Activated naive CD8-positive, alpha-beta T cell treated with anti-CD3 and anti-CD28 coated beads, Interleukin-2, amount 10 ng/mL, durations not matched to agents 7 days and 5 days (primary cell): ENCODE data around the gene RTL3. TPM values are rescaled to one million over a fixed set of nuclear protein-coding genes. Genes with fewer than 3 reads are reported as not detected.
"Not testable (repeated sequence)": the region's sequence is repeated elsewhere in the genome, so short reads cannot be mapped to it uniquely, and the experiment has no call there.

Experiments
- ATAC-seq: fragments of 150-1000 bp; cut with Tn5 transposase; one replicate; pipeline ENCODE4 v1.10.0; 2021; ENCODE audit warnings: low read depth, moderate library complexity
- POLR2A ChIA-PET: fragments of 350-600 bp; sonication (Branson Sonifier 250); formaldehyde crosslinking; loops from one replicate; lab custom pipeline; 2021; ENCODE audit warnings: antibody characterized with exemption; lab: Charles Lee
- DNase-seq: peaks from one replicate; pipeline ENCODE4 v3.0.0; 2021
- H3K27ac Mint-ChIP-seq: one replicate; pipeline ENCODE4 v1.8.0; 2022; ENCODE audit warnings: mild to moderate bottlenecking, mixed read lengths
- H3K27me3 Mint-ChIP-seq: one replicate; pipeline ENCODE4 v1.8.0; 2022; ENCODE audit warnings: mild to moderate bottlenecking, moderate library complexity, mixed read lengths
- H3K36me3 Mint-ChIP-seq: one replicate; pipeline ENCODE4 v1.8.0; 2021; ENCODE audit warnings: mild to moderate bottlenecking, mixed read lengths
- H3K4me1 Mint-ChIP-seq: one replicate; pipeline ENCODE4 v1.8.0; 2021; ENCODE audit warnings: mixed read lengths
- H3K4me3 Mint-ChIP-seq: one replicate; pipeline ENCODE4 v1.8.0; 2022; ENCODE audit warnings: mild to moderate bottlenecking, moderate library complexity, mixed read lengths
- H3K9me3 Mint-ChIP-seq: one replicate; pipeline ENCODE4 v1.8.0; 2021; ENCODE audit warnings: mixed read lengths
- total RNA-seq, 2 experiments: library from RNA; stranded (reverse); gene quantifications; one replicate each; pipeline ENCODE4 v1.2.3, GENCODE V29; 2021

Gene RTL3
- total RNA-seq, 2 experiments from 2014 or later, result not detected

GRCh38 chrX:78653118-78653822 is 5.9 kb downstream of the RTL3 start:
- Mint-ChIP-seq H3K27me3 (peaks cover 2% of the 10 kb centered on the region), H3K4me3 (peak overlapping the region; percentile 69), H3K9me3 (peaks cover 2% of the 10 kb centered on the region), H3K4me1 (peaks cover 23% of the 10 kb centered on the region), H3K27ac (peak overlapping the region; percentile 80), H3K36me3 (peaks cover 4% of the 10 kb centered on the region)
- DNase-seq (no peak), ATAC-seq (peak; percentile 67)
- POLR2A ChIA-PET, result interaction anchor here (0.6 kb wide), 1 partner anchor 463 kb away, joined by 3 read pairs; no protein-coding TSS in a partner anchor

DNA sequence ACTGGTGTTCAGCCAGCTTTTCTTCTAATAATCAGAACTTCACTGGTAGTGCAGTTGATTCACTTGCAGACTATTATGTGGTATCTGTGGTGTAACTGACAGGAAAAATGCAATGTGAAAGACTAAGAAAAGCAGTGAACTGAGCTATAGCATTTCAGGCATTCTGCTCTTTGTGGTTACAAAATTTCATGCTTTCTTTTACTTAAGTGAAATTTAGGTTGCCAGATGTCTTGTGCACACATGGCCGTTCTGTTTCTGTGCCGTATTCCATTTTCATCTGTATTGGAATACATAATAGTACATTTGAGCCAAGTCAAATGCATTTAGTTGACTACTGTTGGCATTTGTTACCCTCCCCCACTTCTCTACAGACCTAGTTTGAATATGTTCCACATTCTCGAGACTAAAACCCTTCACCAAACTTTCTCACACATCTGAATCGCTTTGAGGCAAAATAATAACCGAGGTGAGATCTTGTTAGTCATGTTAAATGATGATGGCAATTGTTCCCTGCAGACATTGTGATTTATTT is 8.2 kb downstream of the RTL3 start:
- DNase-seq (no peak), ATAC-seq (peak; percentile 69)
- Mint-ChIP-seq H3K4me3 (peak overlapping the region; percentile 67), H3K27me3 (peaks cover 2% of the 10 kb centered on the region), H3K9me3 (peaks cover 11% of the 10 kb centered on the region), H3K4me1 (peaks cover 21% of the 10 kb centered on the region), H3K36me3 (peaks cover 25% of the 10 kb centered on the region), H3K27ac (peak overlapping the region; percentile 79)
- POLR2A ChIA-PET, result no interaction called here

- H3K27ac Mint-ChIP-seq, result peak overlapping the region; percentile 57
- peaks cover 10% of the 10 kb centered on the region for H3K4me1 Mint-ChIP-seq
- H3K36me3 Mint-ChIP-seq, result peaks cover 37% of the 10 kb centered on the region
- POLR2A ChIA-PET, result no interaction called here
- peak overlapping the region; percentile 56 for H3K4me3 Mint-ChIP-seq
- ATAC-seq, result peak; percentile 84
- no peak for DNase-seq
- H3K27me3 Mint-ChIP-seq, result no peaks in the 10 kb centered on the region
- peaks cover 18% of the 10 kb centered on the region for H3K9me3 Mint-ChIP-seq
These were observed 15.3 kb downstream of the RTL3 start for GRCh38 chrX:78643874-78644273.

DNA sequence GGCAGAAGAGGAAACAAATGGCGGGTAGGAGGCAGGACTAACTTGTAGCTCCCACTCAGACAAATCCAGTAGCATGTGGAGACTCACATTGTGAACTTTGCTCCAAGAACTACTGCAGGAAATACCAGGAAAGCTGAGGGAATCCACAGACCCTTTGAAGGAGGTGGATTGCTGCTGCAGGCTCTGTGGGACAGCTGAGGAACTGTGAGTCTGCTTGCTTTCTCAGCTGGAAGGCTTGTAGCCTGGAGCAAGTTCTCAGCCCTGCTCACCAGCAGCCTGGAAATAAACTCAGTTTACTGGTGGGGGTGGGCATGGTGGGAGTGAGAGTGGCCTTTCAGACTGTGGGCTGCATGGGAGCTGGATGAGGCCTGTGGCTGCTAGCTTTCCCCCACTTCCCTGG is 16.0 kb downstream of the RTL3 start:
- H3K4me1 Mint-ChIP-seq, result peaks cover 10% of the 10 kb centered on the region
- H3K27ac Mint-ChIP-seq, result no peak overlapping the region
- no peaks in the 10 kb centered on the region for H3K27me3 Mint-ChIP-seq
- no peak for DNase-seq
- no peak for ATAC-seq
- peaks cover 16% of the 10 kb centered on the region for H3K9me3 Mint-ChIP-seq
- H3K4me3 Mint-ChIP-seq, result no peak overlapping the region
- POLR2A ChIA-PET, result no interaction called here
- peaks cover 35% of the 10 kb centered on the region for H3K36me3 Mint-ChIP-seq

DNA sequence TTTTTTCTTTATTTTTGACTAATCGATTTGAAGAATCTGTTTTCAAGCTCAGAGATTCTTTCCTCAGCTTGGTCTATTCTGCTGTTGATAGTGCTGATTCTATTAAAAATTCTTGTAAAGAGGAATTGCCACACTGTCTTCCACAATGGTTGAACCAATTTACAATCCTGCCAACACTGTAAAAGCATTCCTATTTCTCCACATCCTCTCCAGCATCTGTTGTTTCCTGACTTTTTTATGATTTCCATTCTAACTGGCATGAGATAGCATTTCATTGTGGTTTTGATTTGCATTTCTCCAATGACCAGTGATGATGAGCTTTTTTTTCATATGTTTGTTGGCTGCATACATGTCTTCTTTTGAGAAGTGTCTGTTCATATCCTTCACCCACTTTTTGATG is 23.0 kb downstream of the RTL3 start:
- DNase-seq, H3K27me3 Mint-ChIP-seq, H3K4me3 Mint-ChIP-seq, H3K36me3 Mint-ChIP-seq, POLR2A ChIA-PET, H3K4me1 Mint-ChIP-seq, ATAC-seq, H3K27ac Mint-ChIP-seq, H3K9me3 Mint-ChIP-seq: not testable (repeated sequence)

DNA sequence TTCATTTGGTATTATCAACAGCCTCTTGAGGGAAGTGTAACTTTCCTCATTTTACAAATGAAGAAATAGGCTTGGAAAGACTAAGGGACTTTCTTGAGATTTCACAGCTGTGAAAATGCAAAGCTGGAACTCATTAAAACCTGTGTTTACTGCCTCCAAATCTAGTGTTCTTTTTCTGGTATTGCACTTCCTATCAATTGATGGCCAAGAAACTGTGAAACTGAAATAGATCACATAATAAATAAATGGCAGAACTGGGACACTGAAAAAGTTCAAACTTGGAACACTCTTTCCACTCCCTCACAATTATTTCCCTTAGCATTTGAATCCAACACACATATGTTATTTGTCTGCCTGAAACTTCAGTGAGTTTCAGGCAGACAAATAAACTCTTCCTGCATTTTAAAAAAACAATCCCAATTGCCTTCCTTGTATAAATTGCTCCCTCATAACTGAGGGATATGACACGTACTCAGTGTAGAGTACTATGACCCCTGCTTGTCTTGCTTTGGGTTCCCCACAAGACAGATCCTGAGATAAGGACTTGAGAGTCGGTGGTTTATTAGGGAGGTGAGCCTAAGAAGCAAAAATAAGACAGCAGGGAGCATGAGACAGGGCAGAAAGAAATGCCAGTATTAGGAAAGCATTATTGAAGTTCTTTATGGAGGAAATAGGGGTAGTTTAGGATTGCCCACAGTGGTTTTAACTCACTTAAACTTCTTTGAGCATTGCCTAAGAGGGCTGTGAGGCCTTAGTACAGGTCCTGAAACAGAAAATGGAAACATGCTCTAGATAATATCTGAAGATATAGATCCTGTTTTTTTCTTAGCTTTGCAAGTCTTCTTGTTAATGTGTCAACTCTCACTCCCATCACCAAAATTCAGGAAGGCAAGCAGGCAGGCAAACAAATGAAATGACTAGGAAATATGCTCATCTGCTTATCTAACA is 33.9 kb downstream of the RTL3 start:
- H3K4me3 Mint-ChIP-seq, result no peak overlapping the region
- peaks cover 6% of the 10 kb centered on the region for H3K4me1 Mint-ChIP-seq
- H3K9me3 Mint-ChIP-seq, result peaks cover 2% of the 10 kb centered on the region
- no peaks in the 10 kb centered on the region for H3K36me3 Mint-ChIP-seq
- ATAC-seq, result no peak
- H3K27ac Mint-ChIP-seq, result no peak overlapping the region
- H3K27me3 Mint-ChIP-seq, result no peaks in the 10 kb centered on the region
- POLR2A ChIA-PET, result no interaction called here
- no peak for DNase-seq

GRCh38 chrX:78624426-78624825 is 34.7 kb downstream of the RTL3 start:
- ATAC-seq (no peak), DNase-seq (no peak)
- H3K36me3 Mint-ChIP-seq, result no peaks in the 10 kb centered on the region
- POLR2A ChIA-PET, result no interaction called here
- H3K4me3 Mint-ChIP-seq, result no peak overlapping the region
- no peak overlapping the region for H3K27ac Mint-ChIP-seq
- peaks cover 2% of the 10 kb centered on the region for H3K9me3 Mint-ChIP-seq
- H3K27me3 Mint-ChIP-seq, result no peaks in the 10 kb centered on the region
- peaks cover 6% of the 10 kb centered on the region for H3K4me1 Mint-ChIP-seq

GRCh38 chrX:78622831-78623230 is 36.3 kb downstream of the RTL3 start:
- Mint-ChIP-seq H3K36me3 (peaks cover 2% of the 10 kb centered on the region), H3K27me3 (no peaks in the 10 kb centered on the region), H3K9me3 (peaks cover 2% of the 10 kb centered on the region), H3K27ac (no peak overlapping the region), H3K4me3 (no peak overlapping the region), H3K4me1 (peaks cover 6% of the 10 kb centered on the region)
- DNase-seq, result no peak
- no peak for ATAC-seq
- POLR2A ChIA-PET, result no interaction called here

- POLR2A ChIA-PET, result no interaction called here
- ATAC-seq (no peak), DNase-seq (no peak)
- H3K36me3 Mint-ChIP-seq, result peaks cover 4% of the 10 kb centered on the region
- no peak overlapping the region for H3K4me3 Mint-ChIP-seq
- no peak overlapping the region for H3K27ac Mint-ChIP-seq
- H3K27me3 Mint-ChIP-seq, result no peaks in the 10 kb centered on the region
- H3K9me3 Mint-ChIP-seq, result peaks cover 2% of the 10 kb centered on the region
- no peaks in the 10 kb centered on the region for H3K4me1 Mint-ChIP-seq
These were observed 39.3 kb downstream of the RTL3 start for GRCh38 chrX:78619834-78620233.

DNA sequence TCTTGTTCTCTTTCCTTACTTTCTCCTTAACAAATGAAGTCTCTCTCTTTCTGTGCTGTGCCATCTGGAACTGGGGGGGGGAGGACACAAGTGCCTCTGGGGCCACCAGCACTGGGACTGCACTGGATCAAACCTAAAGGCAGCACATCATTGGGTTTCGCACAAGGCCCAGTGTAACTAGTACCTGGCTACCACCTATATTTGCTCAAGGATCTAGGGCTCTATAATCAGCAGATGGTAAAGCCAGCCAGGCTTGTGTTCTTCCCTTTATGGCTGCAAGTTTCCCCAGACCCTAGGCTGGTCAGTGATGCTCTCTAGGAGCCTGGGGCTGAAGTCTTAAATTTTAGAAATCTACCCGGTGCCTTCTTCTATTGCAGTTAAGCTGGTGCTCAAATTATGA is 40.1 kb downstream of the RTL3 start:
- Mint-ChIP-seq H3K4me1 (no peaks in the 10 kb centered on the region), H3K27me3 (no peaks in the 10 kb centered on the region), H3K36me3 (peaks cover 4% of the 10 kb centered on the region), H3K4me3 (no peak overlapping the region), H3K9me3 (peaks cover 2% of the 10 kb centered on the region), H3K27ac (no peak overlapping the region)
- POLR2A ChIA-PET, result no interaction called here
- no peak for ATAC-seq
- DNase-seq, result no peak

DNA sequence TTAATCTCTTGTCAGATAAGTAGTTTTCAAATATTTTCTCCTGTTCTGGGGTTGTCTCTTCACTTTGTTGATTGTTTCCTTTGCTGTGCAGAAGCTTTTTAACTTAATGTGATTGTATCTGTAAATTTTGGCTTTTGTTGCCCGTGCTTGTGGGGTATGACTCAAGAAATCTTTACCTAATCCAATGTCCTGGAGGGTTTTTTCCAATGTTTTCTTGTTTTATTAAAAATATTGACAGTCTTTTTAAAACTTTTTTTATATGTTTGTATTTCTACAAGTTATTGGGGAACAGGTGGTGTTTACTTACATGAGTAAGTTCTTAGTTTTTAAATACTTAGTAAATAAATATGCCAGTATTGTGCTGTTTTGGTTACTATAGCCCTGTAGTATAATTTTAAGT is 44.9 kb downstream of the RTL3 start:
- no peak for DNase-seq
- Mint-ChIP-seq H3K27me3 (no peaks in the 10 kb centered on the region), H3K9me3 (no peaks in the 10 kb centered on the region), H3K4me1 (no peaks in the 10 kb centered on the region), H3K4me3 (no peak overlapping the region), H3K27ac (no peak overlapping the region), H3K36me3 (peaks cover 4% of the 10 kb centered on the region)
- ATAC-seq, result no peak
- POLR2A ChIA-PET, result no interaction called here
